ENCODE measurements around the gene ROGDI. TPM values are rescaled to one million over a fixed set of nuclear protein-coding genes. Genes with fewer than 3 reads are reported as not detected.
A peak's percentile ranks its signal among the peaks of the same experiment; 100 is the strongest.

ROGDI gene
- total and polyA plus RNA-seq, 9 of the 15 experiments (the other 6 are each of a cell fraction or from before 2014, with no cell fraction given), result 0.97 to 37.3 (median 16.5) TPM

- TF ChIP-seq GATA2 (CRISPR knock-in tag; IDR thresholded peaks at IDR 0.05) (no peak), ZNF76 (CRISPR knock-in tag; IDR thresholded peaks at IDR 0.05; ENCODE audit: borderline replicate concordance) (no peak), POLR2G (IDR thresholded peaks at IDR 0.05; ENCODE audit: low read depth, low read length) (peak; percentile 76), MYBL2 (IDR thresholded peaks at IDR 0.05; ENCODE audit: low read depth) (no peak), MYBL2 (CRISPR knock-in tag; IDR thresholded peaks at IDR 0.05; ENCODE audit: borderline replicate concordance) (no peak), HNRNPH1 (optimal IDR thresholded peaks at IDR 0.05; ENCODE audit: low read depth, low read length) (no peak), FUS (optimal IDR thresholded peaks at IDR 0.05; ENCODE audit: low read depth, low read length) (no peak), ARID2 (IDR thresholded peaks at IDR 0.05) (no peak), FOXK1 (CRISPR knock-in tag; IDR thresholded peaks at IDR 0.05; ENCODE audit: borderline replicate concordance) (0 out of 2 replicates have a peak, but pooled peaks have one; percentile 61), CBX5 (IDR thresholded peaks at IDR 0.05; ENCODE audit: borderline replicate concordance, low read depth) (no peak), EP300 (IDR thresholded peaks at IDR 0.05; ENCODE audit: low read length) (no peak)
- TF ChIP-seq, protein P1, sequence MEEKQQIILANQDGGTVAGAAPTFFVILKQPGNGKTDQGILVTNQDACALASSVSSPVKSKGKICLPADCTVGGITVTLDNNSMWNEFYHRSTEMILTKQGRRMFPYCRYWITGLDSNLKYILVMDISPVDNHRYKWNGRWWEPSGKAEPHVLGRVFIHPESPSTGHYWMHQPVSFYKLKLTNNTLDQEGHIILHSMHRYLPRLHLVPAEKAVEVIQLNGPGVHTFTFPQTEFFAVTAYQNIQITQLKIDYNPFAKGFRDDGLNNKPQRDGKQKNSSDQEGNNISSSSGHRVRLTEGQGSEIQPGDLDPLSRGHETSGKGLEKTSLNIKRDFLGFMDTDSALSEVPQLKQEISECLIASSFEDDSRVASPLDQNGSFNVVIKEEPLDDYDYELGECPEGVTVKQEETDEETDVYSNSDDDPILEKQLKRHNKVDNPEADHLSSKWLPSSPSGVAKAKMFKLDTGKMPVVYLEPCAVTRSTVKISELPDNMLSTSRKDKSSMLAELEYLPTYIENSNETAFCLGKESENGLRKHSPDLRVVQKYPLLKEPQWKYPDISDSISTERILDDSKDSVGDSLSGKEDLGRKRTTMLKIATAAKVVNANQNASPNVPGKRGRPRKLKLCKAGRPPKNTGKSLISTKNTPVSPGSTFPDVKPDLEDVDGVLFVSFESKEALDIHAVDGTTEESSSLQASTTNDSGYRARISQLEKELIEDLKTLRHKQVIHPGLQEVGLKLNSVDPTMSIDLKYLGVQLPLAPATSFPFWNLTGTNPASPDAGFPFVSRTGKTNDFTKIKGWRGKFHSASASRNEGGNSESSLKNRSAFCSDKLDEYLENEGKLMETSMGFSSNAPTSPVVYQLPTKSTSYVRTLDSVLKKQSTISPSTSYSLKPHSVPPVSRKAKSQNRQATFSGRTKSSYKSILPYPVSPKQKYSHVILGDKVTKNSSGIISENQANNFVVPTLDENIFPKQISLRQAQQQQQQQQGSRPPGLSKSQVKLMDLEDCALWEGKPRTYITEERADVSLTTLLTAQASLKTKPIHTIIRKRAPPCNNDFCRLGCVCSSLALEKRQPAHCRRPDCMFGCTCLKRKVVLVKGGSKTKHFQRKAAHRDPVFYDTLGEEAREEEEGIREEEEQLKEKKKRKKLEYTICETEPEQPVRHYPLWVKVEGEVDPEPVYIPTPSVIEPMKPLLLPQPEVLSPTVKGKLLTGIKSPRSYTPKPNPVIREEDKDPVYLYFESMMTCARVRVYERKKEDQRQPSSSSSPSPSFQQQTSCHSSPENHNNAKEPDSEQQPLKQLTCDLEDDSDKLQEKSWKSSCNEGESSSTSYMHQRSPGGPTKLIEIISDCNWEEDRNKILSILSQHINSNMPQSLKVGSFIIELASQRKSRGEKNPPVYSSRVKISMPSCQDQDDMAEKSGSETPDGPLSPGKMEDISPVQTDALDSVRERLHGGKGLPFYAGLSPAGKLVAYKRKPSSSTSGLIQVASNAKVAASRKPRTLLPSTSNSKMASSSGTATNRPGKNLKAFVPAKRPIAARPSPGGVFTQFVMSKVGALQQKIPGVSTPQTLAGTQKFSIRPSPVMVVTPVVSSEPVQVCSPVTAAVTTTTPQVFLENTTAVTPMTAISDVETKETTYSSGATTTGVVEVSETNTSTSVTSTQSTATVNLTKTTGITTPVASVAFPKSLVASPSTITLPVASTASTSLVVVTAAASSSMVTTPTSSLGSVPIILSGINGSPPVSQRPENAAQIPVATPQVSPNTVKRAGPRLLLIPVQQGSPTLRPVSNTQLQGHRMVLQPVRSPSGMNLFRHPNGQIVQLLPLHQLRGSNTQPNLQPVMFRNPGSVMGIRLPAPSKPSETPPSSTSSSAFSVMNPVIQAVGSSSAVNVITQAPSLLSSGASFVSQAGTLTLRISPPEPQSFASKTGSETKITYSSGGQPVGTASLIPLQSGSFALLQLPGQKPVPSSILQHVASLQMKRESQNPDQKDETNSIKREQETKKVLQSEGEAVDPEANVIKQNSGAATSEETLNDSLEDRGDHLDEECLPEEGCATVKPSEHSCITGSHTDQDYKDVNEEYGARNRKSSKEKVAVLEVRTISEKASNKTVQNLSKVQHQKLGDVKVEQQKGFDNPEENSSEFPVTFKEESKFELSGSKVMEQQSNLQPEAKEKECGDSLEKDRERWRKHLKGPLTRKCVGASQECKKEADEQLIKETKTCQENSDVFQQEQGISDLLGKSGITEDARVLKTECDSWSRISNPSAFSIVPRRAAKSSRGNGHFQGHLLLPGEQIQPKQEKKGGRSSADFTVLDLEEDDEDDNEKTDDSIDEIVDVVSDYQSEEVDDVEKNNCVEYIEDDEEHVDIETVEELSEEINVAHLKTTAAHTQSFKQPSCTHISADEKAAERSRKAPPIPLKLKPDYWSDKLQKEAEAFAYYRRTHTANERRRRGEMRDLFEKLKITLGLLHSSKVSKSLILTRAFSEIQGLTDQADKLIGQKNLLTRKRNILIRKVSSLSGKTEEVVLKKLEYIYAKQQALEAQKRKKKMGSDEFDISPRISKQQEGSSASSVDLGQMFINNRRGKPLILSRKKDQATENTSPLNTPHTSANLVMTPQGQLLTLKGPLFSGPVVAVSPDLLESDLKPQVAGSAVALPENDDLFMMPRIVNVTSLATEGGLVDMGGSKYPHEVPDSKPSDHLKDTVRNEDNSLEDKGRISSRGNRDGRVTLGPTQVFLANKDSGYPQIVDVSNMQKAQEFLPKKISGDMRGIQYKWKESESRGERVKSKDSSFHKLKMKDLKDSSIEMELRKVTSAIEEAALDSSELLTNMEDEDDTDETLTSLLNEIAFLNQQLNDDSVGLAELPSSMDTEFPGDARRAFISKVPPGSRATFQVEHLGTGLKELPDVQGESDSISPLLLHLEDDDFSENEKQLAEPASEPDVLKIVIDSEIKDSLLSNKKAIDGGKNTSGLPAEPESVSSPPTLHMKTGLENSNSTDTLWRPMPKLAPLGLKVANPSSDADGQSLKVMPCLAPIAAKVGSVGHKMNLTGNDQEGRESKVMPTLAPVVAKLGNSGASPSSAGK (IDR thresholded peaks at IDR 0.05), result no peak
- TF ChIP-seq, protein P2, sequence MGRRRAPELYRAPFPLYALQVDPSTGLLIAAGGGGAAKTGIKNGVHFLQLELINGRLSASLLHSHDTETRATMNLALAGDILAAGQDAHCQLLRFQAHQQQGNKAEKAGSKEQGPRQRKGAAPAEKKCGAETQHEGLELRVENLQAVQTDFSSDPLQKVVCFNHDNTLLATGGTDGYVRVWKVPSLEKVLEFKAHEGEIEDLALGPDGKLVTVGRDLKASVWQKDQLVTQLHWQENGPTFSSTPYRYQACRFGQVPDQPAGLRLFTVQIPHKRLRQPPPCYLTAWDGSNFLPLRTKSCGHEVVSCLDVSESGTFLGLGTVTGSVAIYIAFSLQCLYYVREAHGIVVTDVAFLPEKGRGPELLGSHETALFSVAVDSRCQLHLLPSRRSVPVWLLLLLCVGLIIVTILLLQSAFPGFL (CRISPR knock-in tag; IDR thresholded peaks at IDR 0.05), result no peak
- TF ChIP-seq, protein P3, sequence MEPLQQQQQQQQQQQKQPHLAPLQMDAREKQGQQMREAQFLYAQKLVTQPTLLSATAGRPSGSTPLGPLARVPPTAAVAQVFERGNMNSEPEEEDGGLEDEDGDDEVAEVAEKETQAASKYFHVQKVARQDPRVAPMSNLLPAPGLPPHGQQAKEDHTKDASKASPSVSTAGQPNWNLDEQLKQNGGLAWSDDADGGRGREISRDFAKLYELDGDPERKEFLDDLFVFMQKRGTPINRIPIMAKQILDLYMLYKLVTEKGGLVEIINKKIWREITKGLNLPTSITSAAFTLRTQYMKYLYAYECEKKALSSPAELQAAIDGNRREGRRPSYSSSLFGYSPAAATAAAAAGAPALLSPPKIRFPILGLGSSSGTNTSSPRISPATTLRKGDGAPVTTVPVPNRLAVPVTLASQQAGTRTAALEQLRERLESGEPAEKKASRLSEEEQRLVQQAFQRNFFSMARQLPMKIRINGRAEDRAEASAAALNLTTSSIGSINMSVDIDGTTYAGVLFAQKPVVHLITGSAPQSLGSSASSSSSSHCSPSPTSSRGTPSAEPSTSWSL (CRISPR knock-in tag; IDR thresholded peaks at IDR 0.05; ENCODE audit: borderline replicate concordance), result no peak
These were observed 33.7 kb downstream of the ROGDI start (continued) for GRCh38 chr16:4768549-4769305.

Measured in K562 (cell line).